CD4-positive, alpha-beta T cell treated with Interleukin-17A for 1 hour (primary cell): ENCODE data around the gene ENOX1.
"Not testable (repeated sequence)": the region's sequence is repeated elsewhere in the genome, so short reads cannot be mapped to it uniquely, and the experiment has no call there.

Source experiments
- DNase-seq: peaks from one replicate; pipeline ENCODE4 v3.0.0-alpha.2; 2020

ENOX1 gene

DNA sequence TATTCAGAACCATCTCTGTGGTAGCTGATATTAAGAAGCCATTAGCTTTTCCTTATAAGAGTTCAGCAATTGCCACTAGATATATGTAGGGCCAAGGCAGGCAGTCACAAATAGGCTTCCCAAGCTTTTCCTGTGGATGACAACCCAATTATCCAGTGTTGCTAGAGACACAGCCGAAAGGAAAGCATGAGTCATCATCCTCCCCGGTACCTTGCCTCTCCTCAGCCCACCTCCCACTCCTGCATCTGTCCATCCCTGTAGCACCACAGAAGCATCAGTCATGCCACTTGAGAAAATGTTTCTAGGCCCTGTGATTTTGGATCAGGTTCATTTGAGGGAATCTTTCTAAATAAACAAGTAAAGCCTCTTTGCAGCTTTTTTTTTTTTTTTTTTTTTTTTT, 559.1 kb downstream of the ENOX1 start:
- no peak for DNase-seq

DNA sequence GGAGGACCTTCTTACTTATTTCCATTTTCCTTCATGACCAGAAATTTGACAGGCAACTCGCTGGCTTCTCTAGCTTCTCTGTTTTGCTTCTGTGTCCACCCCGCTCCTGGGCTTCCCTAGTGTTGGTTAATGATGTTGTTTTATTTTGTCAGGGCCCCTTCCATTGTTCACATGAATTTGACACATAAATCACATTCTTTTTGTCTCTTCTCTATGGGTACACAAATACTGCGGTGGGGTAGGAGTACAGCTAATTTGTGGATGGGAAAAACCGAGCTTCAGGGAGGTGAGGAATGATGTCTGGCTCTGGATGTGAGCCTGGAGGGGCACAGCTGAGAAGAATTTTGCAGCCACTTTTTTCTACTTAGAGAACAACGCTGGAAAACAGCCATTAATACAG, 563.6 kb downstream of the ENOX1 start:
- no peak for DNase-seq

DNA sequence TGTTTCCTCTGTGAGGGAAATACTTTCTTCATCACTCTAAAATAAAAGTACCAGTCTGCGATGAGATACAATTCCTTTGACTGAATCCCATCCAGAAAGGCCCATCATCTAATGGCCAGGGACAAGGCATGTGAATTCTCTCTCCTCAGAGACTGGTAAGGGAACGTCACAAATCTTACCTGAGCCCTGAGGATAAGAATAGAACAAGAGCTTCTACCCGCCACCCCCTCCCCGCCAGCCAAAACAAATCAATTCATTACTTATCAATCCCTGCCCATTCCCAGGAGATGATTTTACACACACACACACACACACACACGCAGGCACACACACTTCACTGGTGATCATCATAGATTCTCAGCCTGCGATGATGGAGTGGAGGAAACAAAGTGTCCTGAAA, 564.7 kb downstream of the ENOX1 start:
- DNase-seq, result no peak

DNA sequence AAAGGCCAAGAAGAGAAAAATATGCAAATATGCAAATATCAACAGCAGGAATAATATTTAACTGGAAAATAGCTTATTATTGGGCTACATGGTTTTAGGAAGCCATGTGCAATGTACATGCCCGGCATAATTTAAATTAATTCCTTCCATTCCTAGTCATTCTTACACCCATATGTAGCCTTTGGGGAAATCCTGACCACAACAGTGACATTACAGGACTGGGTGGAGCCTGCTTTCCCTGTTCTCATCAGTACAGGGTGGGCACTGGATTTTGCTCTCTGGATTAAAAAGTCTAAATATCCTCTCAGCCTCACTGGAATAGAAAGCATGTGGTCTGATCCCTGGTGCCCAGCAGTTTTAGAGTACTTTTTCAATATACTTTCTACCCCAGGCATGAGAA, 565.2 kb downstream of the ENOX1 start:
- no peak for DNase-seq

DNA sequence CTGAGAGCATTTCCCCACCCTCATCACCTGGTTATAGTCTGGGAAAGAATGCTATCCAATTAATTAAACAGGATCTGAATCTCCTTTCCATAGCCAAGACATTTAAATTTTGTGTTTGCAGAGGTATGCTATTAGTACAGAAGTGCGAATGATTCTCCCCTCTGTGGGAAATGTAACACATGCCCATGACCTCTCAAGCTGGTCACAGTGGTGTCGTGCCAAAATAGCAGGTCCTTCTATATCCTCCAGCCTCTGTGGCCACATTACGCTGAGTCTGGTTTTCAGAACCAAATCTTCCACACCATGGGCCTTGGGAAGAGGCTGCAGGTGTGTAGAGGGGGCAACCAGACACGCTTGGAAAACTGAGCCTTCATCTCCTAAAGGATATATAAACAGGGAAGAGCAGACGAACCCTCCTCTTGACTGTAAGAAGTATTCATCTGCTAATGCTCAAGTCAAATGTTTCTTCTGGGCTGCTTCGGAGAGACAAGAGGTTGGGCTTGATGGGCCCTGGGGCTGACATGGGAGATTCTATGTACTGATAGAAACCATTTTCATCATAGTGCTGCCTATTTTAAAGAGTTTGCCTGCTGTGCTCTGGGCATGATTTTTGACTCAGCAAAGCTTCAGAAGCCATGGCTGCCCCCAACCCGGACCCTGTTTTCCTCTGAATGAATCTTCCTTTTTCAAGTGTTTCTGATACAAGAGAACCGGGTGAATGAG, 565.7 kb downstream of the ENOX1 start:
- no peak for DNase-seq

DNA sequence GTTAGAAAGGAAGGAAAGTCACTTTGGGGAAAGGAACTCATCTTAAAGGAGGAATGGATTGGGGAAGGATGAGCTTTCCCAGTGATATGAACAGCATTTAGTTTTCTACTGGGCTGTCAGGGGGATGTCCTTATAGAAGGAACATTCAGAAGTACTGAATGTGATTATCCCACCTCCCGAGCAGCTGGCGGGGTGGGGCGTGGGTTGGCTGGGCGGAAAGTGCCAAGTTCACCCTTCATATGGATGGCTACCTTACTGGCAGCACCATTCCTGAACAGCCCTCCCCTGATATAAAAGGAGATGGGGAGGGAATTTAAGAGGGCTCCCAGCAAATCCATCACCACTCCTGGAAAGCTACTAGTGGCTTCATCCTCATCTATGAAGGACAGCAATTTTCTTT, 572.6 kb downstream of the ENOX1 start:
- DNase-seq, result no peak

DNA sequence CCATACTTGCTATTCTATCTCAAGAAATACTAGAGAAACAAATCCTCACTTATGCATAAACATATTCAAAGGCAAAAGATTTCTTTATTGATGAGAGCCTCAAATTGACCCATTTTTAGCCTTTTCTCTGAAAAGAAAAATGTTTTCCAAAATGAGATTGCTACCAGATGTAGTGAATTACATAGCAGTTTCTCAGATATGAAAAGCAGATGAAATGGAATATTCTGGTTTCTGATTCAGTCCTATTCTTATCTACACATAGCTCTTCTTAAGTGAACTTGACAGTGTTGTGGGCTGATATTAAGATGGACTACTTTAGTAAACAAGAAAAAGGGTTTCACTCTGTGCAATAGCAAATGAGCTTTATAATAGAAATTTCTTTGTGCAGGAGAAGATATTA, 579.9 kb downstream of the ENOX1 start:
- DNase-seq, result no peak

DNA sequence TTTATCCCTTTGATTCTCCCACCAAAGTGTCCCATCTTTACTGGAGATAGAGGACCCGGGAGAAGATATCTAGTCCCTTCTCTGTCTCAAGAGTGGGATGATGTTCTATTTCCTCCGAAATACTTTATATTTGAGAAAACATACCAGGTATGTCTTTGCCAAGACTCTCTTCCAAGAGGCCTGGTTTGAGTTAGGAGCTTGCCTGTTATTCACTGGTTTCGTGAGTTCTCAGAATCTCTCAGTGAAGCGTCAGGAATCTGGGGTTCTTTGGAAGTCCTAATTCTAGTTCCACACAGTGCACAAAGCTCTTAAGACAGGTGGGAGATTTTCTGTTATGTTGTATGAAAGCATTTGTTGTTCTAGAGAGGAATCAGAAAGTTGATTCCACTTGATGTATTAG, 581.4 kb downstream of the ENOX1 start:
- DNase-seq, result no peak

DNA sequence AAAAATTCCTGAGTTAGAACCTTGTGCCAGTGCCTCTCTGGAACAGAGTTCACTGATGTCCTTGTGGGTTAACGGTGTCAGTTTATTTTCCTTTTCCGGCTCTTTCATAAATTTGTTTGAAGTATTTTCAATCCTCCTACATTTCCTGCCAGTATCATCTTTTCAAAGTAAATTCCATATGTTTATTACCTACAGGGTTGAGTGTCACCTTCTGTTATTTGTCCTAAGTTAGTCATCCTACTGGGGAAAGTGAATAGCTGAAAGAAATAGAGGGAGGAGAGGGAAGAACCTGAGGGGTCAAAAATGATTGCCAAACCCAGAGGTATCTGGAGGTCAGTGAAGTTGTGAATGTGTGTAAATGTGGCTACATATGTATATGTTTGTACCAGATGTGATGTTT, 582.2 kb downstream of the ENOX1 start:
- no peak for DNase-seq

DNA sequence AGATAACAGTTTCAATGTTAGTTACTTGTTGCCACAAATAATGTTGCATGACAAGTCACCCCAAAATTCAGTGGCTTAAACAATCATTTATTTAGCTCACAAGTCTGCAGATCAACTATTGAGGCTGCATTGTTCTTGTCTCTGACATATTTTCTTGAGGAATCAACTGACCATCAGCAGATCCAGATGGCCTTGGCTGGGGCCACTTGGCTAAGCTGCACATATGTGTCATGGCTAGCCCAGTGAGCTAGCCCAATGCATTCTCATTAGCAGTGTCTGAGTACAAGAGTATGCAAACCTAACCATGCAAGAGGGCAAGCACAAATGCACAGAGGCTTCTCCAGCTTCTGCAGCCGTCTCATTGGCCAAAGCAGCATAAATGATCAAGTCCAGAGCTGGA, 583.0 kb downstream of the ENOX1 start:
- no peak for DNase-seq

DNA sequence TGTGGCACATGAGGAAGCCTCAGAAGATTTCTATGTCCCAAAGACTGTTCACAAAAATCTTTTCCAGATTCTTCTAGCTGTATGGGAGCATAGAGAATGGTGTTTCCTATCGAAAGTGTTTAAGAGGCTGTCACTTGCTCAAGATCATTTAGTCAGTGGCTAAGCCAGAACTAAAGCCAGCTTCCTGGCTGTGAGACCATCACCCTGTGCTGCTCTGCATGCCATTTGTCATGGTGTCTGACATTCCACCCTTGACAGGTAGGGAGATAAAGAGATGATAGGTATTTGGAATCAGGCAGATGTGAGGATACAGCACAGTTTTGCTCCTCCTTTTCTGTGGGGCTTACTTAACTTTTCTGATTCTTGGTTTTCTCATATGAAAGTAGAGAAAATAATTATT, 586.0 kb downstream of the ENOX1 start:
- DNase-seq, result no peak

DNA sequence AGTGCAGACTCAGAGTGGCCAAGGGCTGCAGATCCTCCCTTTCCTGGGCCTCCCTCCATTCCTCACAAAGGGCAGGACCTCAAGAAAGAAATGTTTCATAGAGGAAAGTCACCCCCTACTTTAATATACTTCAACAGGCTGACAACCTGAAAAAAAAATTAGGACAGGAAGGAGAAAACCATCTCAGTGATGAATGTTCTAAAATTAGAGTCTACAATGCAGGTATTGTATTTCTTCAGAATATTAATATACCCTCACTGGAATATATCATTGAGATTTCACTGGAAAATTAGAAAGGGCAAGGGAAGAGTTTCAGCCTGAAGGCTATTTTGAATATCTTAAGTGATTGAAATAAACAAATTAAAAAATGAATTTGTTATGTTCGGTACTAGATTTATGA, 586.5 kb downstream of the ENOX1 start:
- no peak for DNase-seq

DNA sequence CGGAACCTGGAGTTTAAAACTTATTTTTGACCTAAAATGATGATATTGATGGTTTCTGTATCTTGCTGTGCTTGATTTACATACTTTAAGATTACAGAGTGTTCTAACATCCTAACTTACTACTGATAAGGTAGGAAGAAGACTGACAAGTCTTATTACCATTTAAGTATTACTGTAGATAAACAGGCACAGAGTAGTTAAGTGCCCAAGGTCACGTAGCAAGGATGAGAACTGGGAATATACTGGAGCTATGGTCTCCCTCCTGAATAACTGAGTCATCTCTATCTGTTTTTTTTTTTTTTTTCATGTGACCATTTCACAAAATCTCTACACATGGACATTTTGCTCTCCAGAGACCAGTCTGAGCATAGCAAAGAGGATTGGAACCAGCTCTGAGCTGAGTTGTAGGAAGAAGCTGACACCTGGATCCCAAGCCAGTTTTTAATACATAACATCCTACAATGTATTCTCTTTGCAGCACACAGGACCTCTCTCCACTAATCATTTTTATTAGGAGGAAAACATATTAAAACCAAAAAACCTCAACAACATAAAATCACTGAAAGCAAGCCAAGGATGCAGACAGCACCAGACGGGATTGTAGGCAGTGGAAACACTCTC, 589.9 kb downstream of the ENOX1 start:
- no peak for DNase-seq

DNA sequence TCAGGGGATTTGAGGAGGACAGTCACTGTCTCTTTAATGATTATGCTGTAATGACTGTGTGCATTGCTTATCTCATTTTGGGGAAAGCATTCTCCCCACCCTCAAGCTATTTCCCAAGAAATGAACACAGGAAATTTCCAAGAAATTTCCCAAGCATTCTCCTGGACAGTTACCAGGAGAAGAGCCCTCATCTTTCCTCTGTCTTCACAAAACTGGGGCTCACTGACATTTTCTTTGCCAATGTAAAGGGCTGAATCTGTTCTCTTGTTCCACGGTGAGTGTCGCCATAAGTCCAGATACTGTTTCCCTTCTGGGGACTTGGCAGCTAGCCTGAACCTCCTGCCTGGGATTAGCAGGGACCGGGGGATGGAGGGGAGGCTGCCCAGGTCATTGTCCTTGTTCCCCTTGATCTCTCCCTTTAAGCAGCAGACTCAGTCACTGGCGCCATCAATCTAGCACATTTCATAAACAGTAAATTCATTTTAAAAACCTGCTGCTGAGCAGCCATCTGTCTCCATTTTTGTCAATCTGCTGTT, 590.6 kb downstream of the ENOX1 start:
- no peak for DNase-seq

DNA sequence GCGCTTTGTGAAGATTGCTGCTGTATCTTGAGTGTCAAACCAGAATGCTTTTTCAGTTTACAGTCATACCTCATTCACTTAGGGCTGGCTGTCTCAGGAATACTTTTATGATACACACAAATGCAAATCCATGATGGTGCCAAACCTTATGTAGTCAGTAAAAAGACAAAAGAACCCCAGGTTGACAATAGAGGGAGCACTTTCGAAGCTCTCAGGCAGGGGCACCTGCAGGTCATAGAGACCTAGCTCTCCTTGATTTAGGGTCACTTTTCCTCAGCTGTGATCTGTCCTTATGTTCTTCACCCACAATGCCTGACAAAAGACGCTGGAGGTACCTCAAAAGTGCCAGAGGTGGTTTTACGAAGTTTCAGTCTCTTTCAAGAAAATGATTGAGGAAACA, 591.2 kb downstream of the ENOX1 start:
- no peak for DNase-seq

DNA sequence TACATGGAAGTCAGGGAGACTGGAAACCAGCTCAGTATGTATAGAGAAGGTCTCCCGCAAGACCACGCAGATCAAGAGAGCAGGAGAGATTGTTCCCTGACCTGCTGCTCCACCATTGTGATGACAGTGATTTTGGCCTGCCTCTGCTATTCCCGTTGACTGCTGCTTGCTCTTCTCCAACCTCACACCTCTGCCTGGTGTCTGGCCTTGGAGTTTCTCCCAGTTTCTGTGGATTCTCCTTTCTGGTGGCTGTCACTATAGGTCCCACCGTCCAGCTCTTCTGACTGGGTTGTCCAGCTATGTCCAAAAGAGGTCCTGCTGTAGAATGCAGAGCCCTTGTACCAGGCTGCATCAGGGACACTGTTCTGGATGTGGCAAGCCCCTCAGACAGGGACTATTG, 591.7 kb downstream of the ENOX1 start:
- no peak for DNase-seq

DNA sequence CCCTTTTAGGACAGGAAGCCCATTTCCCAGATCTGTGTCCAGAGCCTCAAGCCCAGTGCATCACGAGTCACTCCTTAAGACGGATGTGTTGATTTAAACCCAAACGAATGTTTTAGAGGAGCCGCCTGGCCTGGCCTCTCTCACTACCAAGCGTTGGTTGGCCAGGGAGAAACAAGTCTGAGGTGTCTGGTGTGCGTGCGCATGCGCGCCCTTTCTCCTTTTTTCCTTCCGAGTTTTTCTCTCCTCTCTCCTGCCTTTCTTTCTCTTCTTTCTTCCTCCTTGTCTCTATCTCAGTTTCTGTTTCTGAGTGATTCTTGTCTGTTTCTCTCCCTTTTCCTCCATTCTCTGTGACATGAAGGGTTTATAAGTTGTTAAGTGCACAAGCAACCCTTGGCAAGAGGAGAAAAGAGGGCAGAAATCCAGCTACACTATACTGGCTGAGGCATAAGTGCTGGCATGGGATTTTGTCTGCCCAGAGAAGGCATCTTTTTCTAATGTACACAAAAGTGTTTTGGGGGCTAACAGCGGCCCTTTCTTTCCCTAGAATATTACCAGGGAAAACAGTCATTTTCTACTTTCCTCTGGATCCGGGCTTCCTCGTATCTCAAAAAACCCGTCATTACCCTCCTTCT, 592.9 kb downstream of the ENOX1 start:
- DNase-seq, result no peak

DNA sequence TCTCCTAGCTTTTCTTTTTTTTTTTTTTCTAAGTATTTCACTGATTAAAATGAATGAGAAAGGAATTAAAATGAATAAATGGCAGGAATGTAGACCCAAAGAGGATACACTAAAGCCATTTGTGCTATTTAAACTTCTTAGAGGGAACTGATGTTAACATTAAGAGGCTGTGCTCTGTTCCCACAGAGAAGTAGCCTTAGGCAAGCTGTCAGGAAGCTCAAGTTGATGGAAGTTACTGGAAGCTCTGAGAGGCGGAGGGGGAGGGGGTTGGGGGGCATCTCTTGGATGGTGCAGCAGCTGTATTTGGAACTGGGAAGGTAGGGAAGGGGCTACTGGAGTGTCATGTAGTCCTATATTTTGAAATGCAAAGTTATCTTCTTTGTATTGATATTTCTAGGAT, 595.2 kb downstream of the ENOX1 start:
- DNase-seq, result no peak

DNA sequence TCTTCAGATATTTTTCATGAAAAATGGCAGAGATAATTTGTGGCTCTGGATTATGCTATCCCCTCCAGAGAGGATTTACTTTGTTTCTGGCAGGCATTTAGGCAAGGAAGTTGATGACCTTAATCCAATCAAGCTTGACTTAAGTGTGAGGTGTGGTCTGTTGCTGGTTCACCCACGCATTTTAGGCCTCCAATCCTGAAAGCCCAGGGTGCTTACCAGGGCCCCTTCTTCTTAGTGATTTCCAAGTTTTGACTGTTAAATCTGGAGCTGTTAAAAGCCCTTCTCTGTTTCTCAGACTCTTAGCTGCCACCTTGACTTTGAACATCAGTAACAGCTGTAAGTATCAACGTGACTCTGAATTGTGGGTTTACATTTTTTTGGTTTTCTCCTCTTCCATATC, 601.5 kb downstream of the ENOX1 start:
- DNase-seq, result no peak

DNA sequence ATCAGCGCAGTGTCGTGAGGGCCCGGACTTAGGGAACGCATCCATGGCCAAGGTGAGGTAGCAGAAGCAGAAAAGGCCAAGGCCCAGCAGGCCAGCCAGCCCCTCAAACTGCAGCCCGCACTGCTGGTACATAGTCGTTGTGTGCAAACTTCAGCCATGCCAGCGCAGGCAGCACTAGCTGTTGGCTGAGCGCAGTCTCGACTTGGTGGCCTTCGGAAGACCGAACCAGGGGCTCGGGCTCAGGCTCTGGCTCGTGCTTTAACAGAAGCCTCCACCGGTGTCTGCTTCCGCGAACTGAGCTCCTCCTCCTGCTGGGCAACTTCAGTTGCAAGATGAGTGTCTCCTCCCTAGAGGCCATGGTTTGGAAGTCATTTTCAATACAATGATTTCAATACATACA, 605.9 kb downstream of the ENOX1 start:
- DNase-seq, result no peak

DNA sequence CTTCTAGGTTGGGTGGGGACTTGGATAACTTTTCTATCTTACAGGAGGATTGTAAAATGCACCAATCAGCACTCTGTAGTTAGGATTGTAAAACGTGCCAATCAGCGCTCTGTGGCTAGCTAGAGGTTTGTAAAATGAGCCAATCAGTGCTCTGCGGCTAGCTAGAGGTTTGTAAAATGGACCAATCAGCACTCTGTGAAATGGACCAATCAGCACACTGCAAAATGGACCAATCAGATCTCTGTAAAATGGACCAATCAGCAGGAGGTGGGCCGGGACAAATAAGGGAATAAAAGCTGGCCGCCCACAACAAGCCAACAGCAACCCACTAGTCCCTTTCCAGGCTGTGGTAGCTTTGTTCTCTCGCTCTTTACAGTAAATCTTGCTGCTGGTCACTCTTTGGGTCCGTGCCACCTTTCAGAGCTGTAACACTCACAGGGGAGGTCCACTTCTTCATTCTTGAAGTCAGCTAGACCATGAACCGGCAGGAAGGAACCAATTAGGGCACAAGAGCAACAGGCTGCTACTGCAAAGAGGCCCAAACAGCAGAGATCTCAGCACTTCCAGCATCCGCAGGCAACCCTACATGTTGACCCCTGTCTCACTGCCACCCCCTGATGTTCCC, 606.6 kb downstream of the ENOX1 start:
- no peak for DNase-seq

DNA sequence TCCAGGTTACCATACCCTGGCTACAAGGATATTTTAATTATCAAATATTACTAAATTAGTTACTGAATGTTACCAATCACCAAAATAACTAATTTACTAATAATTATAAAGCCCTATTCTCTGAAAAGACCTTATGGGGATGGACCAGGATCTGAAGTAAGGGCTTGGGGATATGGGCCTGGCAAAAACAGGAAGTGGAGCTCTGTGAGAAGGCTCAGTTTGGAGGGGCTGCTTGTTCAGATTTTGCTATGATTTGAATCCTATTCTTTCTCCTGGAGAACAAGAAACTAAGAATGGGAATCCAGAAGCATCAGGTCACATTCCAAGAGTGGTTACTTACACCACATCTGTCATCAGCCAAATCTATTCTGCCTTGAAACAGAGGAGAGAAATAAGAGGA, 615.3 kb downstream of the ENOX1 start:
- no peak for DNase-seq

DNA sequence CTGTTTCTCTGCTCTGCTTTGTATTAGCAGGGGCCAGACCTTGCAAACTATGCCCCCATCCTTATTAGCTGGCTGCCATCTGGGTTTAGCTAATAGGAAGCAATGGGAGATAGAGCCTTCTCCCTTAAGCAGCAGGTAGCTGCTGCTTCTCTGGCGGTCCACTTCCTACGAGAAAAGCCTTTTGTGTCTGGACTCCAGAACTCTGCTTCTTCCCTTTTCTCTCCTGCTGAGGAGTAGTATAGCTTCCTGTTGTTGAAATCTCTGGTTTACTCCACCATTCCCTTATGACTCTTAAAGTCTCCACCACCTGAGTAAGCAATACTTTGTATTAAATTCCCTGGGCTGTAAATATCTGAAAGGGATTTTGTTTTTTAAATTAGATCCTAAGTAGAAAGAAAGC, 616.3 kb downstream of the ENOX1 start:
- DNase-seq, result no peak

DNA sequence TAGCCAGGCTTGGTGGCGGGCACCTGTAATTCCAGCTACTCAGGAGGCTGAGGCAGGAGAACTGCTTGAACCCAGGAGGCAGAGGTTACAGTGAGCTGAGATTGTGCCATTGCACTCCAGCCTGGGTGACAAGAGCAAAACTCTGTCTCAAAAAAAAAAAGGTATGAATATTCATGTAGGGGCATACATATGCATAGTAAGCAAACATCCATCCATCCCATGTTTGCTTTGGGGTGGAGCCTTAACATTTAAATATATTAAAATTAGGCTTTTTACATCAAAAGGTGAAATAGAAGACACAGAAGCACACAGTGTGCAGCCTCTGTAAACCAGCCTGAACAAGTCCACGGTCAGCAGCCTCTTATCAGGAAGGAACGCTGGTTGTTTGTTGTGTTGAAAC, 618.3 kb downstream of the ENOX1 start:
- DNase-seq, result not testable (repeated sequence)
